Stimulated activated CD4-positive, alpha-beta T cell treated with anti-CD3 and anti-CD28 coated beads, TNF-alpha, amount 100 ng/mL, for 24 hours (primary cell): ENCODE data around the gene FA2H.
"Not testable (repeated sequence)": the region's sequence is repeated elsewhere in the genome, so short reads cannot be mapped to it uniquely, and the experiment has no call there.

ENCODE experiments used
- DNase-seq, 3 experiments: peaks; one replicate each; pipeline ENCODE4 v3.0.0-alpha.2; 2020; ENCODE audit warnings: low read depth in 3 of 3

FA2H gene

GRCh38 chr16:74682556-74682955 lies 92.1 kb downstream of the FA2H start:
- DNase-seq = no peak

- DNase-seq = no peak
Measured at GRCh38 chr16:74680681-74681080, 93.9 kb downstream of the FA2H start.

- DNase-seq = no peak
Measured at GRCh38 chr16:74679983-74680382, 94.6 kb downstream of the FA2H start.

GRCh38 chr16:74677868-74678267 lies 96.8 kb downstream of the FA2H start:
- DNase-seq = no peak

- no peak for DNase-seq
Measured at GRCh38 chr16:74673876-74674275, 100.7 kb downstream of the FA2H start.

DNA sequence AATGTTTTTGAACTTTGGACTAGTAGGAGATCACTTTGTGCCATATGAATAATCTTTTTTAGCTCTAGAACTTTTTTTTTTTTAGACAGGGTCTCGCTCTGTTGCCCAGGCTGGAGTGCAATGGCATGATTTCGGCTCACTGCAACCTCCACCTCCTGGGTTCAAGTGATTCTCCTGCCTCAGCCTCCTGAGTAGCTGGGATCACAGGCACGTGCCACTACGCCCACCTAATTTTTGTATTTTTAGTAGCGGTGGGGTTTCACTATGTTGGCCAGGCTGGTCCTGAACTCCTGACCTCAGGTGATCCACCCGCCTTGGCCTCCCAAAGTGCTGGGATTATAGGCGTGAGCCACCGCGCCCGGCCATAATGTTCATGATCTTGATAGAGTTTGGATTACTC lies 105.7 kb downstream of the FA2H start:
- not testable (repeated sequence) for DNase-seq

DNA sequence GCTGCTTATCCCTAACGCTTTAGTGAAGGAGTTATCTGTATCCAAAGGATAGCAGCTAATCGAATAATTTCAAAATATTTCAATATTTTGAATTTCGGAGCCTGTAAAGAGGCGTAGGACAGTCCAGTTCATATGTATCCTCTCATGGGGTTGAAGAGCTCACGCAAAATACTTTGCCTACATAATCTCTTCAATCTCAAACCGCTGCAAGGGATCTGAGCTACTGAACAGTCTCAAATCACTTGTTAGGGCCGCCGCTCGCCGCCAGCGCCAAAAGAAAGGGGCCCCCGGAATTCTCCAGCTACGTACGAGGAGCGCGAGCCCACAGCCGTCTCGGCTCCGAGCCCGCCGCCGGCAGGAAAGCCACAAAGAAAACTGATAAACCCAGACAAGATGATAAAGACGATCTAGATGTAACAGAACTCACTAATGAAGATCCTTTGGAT lies 107.3 kb downstream of the FA2H start:
- DNase-seq = peak in 2 of 3 experiments; percentile 9 to 43

DNA sequence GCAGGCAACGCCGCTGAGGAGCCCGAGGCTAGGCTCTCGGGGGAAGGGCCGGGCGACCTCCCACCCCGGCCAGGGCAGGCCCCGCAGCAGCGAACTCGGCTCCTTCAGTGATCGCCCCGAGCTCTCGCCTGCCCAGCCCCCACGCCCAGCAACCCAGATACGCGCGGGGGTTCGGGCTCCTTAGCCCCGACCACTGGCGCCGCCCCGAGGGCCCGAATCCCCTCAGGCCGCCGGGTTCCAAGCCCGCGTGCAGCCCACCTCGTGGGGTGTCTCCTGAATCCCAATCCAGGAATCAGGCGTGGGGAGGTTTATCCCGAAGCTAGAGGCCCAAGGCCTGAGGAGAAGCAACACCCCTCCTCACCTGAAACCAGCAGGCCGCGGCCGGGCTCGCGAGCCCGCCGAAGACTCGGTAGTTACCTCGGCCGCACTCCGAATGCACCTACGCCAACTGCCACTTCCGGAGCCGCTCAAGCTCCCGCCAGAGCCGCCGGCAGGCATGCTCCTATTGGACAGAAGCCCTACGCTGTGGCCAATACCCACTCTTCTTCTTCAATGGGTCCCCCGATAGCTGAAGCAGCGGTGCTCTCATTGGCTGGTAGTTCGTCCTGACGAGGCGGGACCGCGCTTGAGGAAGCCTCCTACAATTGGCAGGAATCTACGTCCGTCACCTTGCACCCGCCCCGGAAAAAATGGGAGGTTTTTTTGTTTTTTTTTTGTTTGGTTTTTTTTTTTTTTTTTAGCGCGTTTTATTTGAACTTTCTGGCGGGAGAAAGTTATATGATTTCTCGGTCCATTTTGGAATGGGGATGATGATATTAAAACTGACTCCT lies 108.0 kb downstream of the FA2H start, which contains the start of gene RFWD3:
RFWD3 (minus strand) TSS at position 453 of the 830 bp plus-strand sequence. CDS start 5,428 bp downstream, outside the sequence.
- DNase-seq = peak; percentile 87 to 93 (median 92)

- no peak for DNase-seq
Measured at GRCh38 chr16:74666010-74666421, 108.6 kb downstream of the FA2H start.
